Measurements from ENCODE around the gene LINC01488.

The LINC01488 gene

GRCh38 chr11:69451289-69451688 is 30.2 kb upstream of the LINC01488 start:
- no peak for DNase-seq (ENCODE audit: low read depth, low spot score)
- no peak overlapping the region for H3K4me3 ChIP-seq (ENCODE audit: insufficient read length, low read depth)
- no peaks in the 10 kb centered on the region for H3K9me3 ChIP-seq (ENCODE audit: insufficient read depth, low read length)
- peaks cover 7% of the 10 kb centered on the region for H3K4me1 ChIP-seq (ENCODE audit: insufficient read depth, insufficient read length)
- H3K36me3 ChIP-seq (ENCODE audit: insufficient read depth, insufficient read length, low read length) = no peaks in the 10 kb centered on the region
- H3K27me3 ChIP-seq (ENCODE audit: insufficient read depth, insufficient read length) = no peaks in the 10 kb centered on the region
- TF ChIP-seq ZNF274 (IDR thresholded peaks at IDR 0.05; ENCODE audit: low read depth, low read length) (no peak), SUZ12 (IDR thresholded peaks at IDR 0.05; ENCODE audit: extremely low read depth, insufficient read depth, insufficient read length) (no peak), YY1 (IDR thresholded peaks at IDR 0.05; ENCODE audit: insufficient read depth, insufficient read length) (no peak)
- no peak overlapping the region for H3K9ac ChIP-seq (ENCODE audit: insufficient read length, low read depth)

- H3K4me3 ChIP-seq (ENCODE audit: insufficient read length, low read depth) = no peak overlapping the region
- no peak overlapping the region for H3K9ac ChIP-seq (ENCODE audit: insufficient read length, low read depth)
- H3K36me3 ChIP-seq (ENCODE audit: insufficient read depth, insufficient read length, low read length) = no peaks in the 10 kb centered on the region
- no peak for DNase-seq (ENCODE audit: low read depth, low spot score)
- peaks cover 7% of the 10 kb centered on the region for H3K4me1 ChIP-seq (ENCODE audit: insufficient read depth, insufficient read length)
- TF ChIP-seq ZNF274 (IDR thresholded peaks at IDR 0.05; ENCODE audit: low read depth, low read length) = no peak
- TF ChIP-seq YY1 (IDR thresholded peaks at IDR 0.05; ENCODE audit: insufficient read depth, insufficient read length) = no peak
- TF ChIP-seq SUZ12 (IDR thresholded peaks at IDR 0.05; ENCODE audit: extremely low read depth, insufficient read depth, insufficient read length) = no peak
- H3K9me3 ChIP-seq (ENCODE audit: insufficient read depth, low read length) = no peaks in the 10 kb centered on the region
- H3K27me3 ChIP-seq (ENCODE audit: insufficient read depth, insufficient read length) = no peaks in the 10 kb centered on the region
Measured at GRCh38 chr11:69452206-69452987, 29.1 kb upstream of the LINC01488 start.

- DNase-seq (ENCODE audit: low read depth, low spot score) = no peak
- H3K36me3 ChIP-seq (ENCODE audit: insufficient read depth, insufficient read length, low read length) = no peaks in the 10 kb centered on the region
- H3K4me3 ChIP-seq (ENCODE audit: insufficient read length, low read depth) = no peak overlapping the region
- H3K9ac ChIP-seq (ENCODE audit: insufficient read length, low read depth) = no peak overlapping the region
- no peaks in the 10 kb centered on the region for H3K27me3 ChIP-seq (ENCODE audit: insufficient read depth, insufficient read length)
- TF ChIP-seq SUZ12 (IDR thresholded peaks at IDR 0.05; ENCODE audit: extremely low read depth, insufficient read depth, insufficient read length) (no peak), YY1 (IDR thresholded peaks at IDR 0.05; ENCODE audit: insufficient read depth, insufficient read length) (no peak), ZNF274 (IDR thresholded peaks at IDR 0.05; ENCODE audit: low read depth, low read length) (no peak)
- H3K9me3 ChIP-seq (ENCODE audit: insufficient read depth, low read length) = no peaks in the 10 kb centered on the region; the same call in 1 of the 2 replicates
- H3K4me1 ChIP-seq (ENCODE audit: insufficient read depth, insufficient read length) = peaks cover 7% of the 10 kb centered on the region
Measured at GRCh38 chr11:69453151-69453550, 28.3 kb upstream of the LINC01488 start.

GRCh38 chr11:69454018-69454417 is 27.4 kb upstream of the LINC01488 start:
- Histone ChIP-seq H3K36me3 (ENCODE audit: insufficient read depth, insufficient read length, low read length) (no peaks in the 10 kb centered on the region), H3K4me3 (ENCODE audit: insufficient read length, low read depth) (no peak overlapping the region), H3K9ac (ENCODE audit: insufficient read length, low read depth) (no peak overlapping the region), H3K27me3 (ENCODE audit: insufficient read depth, insufficient read length) (no peaks in the 10 kb centered on the region), H3K4me1 (ENCODE audit: insufficient read depth, insufficient read length) (peaks cover 3% of the 10 kb centered on the region), H3K9me3 (ENCODE audit: insufficient read depth, low read length) (no peaks in the 10 kb centered on the region; the same call in 1 of the 2 replicates)
- DNase-seq (ENCODE audit: low read depth, low spot score) = no peak
- TF ChIP-seq SUZ12 (IDR thresholded peaks at IDR 0.05; ENCODE audit: extremely low read depth, insufficient read depth, insufficient read length) = no peak
- TF ChIP-seq ZNF274 (IDR thresholded peaks at IDR 0.05; ENCODE audit: low read depth, low read length) = no peak
- TF ChIP-seq YY1 (IDR thresholded peaks at IDR 0.05; ENCODE audit: insufficient read depth, insufficient read length) = no peak

DNA sequence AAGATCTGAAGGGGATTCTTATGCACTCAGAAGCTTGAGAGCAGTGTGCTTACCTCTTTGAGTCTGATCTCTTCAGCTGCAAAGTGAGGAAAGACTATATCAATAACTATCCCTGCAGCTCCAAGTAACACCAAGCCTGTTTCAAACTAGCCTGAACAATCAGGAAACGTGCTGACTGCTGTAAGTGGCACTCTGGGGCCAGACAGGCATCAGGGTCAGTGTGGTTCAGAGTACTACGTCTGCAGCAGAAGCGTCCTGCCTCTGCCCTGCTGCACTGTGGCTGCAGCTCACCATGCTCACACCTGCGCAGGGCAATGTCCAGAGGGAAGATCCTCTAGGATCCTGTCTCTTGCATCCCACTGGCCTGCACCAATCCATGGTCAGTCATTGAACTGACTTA is 25.5 kb upstream of the LINC01488 start:
- Histone ChIP-seq H3K27me3 (ENCODE audit: insufficient read depth, insufficient read length) (no peaks in the 10 kb centered on the region), H3K9me3 (ENCODE audit: insufficient read depth, low read length) (peaks cover 6% of the 10 kb centered on the region), H3K36me3 (ENCODE audit: insufficient read depth, insufficient read length, low read length) (no peaks in the 10 kb centered on the region), H3K9ac (ENCODE audit: insufficient read length, low read depth) (no peak overlapping the region), H3K4me1 (ENCODE audit: insufficient read depth, insufficient read length) (no peaks in the 10 kb centered on the region), H3K4me3 (ENCODE audit: insufficient read length, low read depth) (no peak overlapping the region)
- no peak for DNase-seq (ENCODE audit: low read depth, low spot score)
- TF ChIP-seq YY1 (IDR thresholded peaks at IDR 0.05; ENCODE audit: insufficient read depth, insufficient read length) (no peak), ZNF274 (IDR thresholded peaks at IDR 0.05; ENCODE audit: low read depth, low read length) (no peak), SUZ12 (IDR thresholded peaks at IDR 0.05; ENCODE audit: extremely low read depth, insufficient read depth, insufficient read length) (no peak)

- Histone ChIP-seq H3K36me3 (ENCODE audit: insufficient read depth, insufficient read length, low read length) (no peaks in the 10 kb centered on the region), H3K4me3 (ENCODE audit: insufficient read length, low read depth) (no peak overlapping the region), H3K4me1 (ENCODE audit: insufficient read depth, insufficient read length) (no peaks in the 10 kb centered on the region), H3K9ac (ENCODE audit: insufficient read length, low read depth) (no peak overlapping the region), H3K27me3 (ENCODE audit: insufficient read depth, insufficient read length) (no peaks in the 10 kb centered on the region), H3K9me3 (ENCODE audit: insufficient read depth, low read length) (peaks cover 7% of the 10 kb centered on the region)
- TF ChIP-seq ZNF274 (IDR thresholded peaks at IDR 0.05; ENCODE audit: low read depth, low read length) = no peak
- no peak for TF ChIP-seq YY1 (IDR thresholded peaks at IDR 0.05; ENCODE audit: insufficient read depth, insufficient read length)
- no peak for TF ChIP-seq SUZ12 (IDR thresholded peaks at IDR 0.05; ENCODE audit: extremely low read depth, insufficient read depth, insufficient read length)
- DNase-seq (ENCODE audit: low read depth, low spot score) = no peak
Measured at GRCh38 chr11:69456712-69457111, 24.8 kb upstream of the LINC01488 start.

GRCh38 chr11:69459848-69460539 is 21.5 kb upstream of the LINC01488 start:
- no peak for DNase-seq (ENCODE audit: low read depth, low spot score)
- Histone ChIP-seq H3K27me3 (ENCODE audit: insufficient read depth, insufficient read length) (no peaks in the 10 kb centered on the region), H3K9me3 (ENCODE audit: insufficient read depth, low read length) (peaks cover 7% of the 10 kb centered on the region), H3K9ac (ENCODE audit: insufficient read length, low read depth) (no peak overlapping the region), H3K36me3 (ENCODE audit: insufficient read depth, insufficient read length, low read length) (no peaks in the 10 kb centered on the region), H3K4me3 (ENCODE audit: insufficient read length, low read depth) (no peak overlapping the region), H3K4me1 (ENCODE audit: insufficient read depth, insufficient read length) (peaks cover 16% of the 10 kb centered on the region)
- TF ChIP-seq ZNF274 (IDR thresholded peaks at IDR 0.05; ENCODE audit: low read depth, low read length) = no peak
- no peak for TF ChIP-seq SUZ12 (IDR thresholded peaks at IDR 0.05; ENCODE audit: extremely low read depth, insufficient read depth, insufficient read length)
- no peak for TF ChIP-seq YY1 (IDR thresholded peaks at IDR 0.05; ENCODE audit: insufficient read depth, insufficient read length)
